GM20000 (cell line): ENCODE measurements around the gene RARRES2.

ENCODE experiments used
- DNase-seq: peaks from one replicate; pipeline ENCODE4 v3.0.0; 2012; ENCODE audit warnings: low spot score
- CTCF ChIP-seq: IDR thresholded peaks from 2 replicates; pipeline ENCODE4 v1.5.1; 2012; ENCODE audit warnings: mild to moderate bottlenecking, control low read depth; ENCODE audit errors: extremely low read depth, missing control alignments

The RARRES2 gene

GRCh38 chr7:150336746-150337145, 4.7 kb downstream of the RARRES2 start:
- DNase-seq: no peak
- TF ChIP-seq CTCF: no peak

GRCh38 chr7:150335774-150336112, 5.7 kb downstream of the RARRES2 start:
- no peak for TF ChIP-seq CTCF
- no peak for DNase-seq

GRCh38 chr7:150335108-150335773, 6.2 kb downstream of the RARRES2 start:
- no peak for DNase-seq
- no peak for TF ChIP-seq CTCF

DNA sequence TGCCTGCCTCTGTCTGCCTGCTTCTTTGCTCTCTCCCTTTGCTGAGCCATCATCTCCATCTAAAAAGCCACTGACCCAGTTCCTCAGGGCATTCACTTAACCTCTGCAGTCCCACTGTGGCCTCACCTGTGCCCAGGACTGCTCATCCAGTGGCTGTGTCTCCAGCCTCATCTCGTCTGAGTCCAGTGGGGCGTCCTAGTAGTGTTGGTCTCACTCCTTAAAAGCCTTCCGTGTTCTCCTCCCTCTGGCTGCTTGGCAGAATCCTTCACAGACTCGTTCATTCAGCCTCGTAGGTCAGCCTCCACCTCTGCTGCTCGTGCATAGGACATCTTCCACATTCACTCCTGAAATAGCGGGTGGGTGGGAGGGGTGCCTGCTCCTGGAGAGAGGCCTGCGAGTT, 7.3 kb downstream of the RARRES2 start:
- TF ChIP-seq CTCF: no peak
- no peak for DNase-seq

- DNase-seq: no peak
- no peak for TF ChIP-seq CTCF
Observed at GRCh38 chr7:150333659-150334058, 7.8 kb downstream of the RARRES2 start.

DNA sequence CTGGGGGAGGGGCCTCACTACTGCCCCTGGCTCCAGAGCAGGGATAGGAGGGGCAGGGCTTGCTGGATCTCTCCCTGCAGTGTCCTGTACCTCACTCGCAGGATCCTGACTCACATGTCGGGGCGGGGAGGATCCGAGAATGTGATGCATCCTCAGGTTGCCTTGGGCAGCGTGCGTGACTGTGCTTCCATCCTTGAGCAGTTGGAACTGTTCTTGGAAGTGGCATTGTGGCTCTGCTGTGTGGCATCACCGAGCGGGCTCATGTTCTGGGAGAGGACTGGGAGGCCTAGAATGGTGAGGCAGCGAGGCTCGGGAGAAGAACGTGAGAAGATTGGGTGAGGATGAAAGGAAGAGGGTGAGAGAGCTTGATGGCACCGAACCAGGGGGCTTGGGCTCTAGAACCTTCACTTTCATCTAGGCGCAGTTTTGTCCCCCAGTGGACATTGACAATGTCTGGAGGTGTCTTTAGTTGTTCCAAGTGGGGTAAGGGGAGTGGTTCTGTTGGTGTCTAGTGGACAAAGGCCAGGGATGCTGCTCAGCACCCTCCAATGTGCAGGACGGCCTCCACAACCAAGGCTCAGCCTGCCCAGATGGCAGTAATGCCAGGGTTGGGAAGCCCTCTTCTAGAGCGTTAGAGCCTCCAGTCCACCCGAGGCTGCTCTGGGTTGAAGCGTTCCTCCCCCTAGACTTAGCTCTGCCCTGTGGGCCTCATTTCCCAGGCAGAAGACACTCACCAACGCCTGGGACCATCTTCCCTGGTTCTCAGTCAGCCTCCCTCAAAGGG, 8.4 kb downstream of the RARRES2 start:
- no peak for TF ChIP-seq CTCF
- no peak for DNase-seq

DNA sequence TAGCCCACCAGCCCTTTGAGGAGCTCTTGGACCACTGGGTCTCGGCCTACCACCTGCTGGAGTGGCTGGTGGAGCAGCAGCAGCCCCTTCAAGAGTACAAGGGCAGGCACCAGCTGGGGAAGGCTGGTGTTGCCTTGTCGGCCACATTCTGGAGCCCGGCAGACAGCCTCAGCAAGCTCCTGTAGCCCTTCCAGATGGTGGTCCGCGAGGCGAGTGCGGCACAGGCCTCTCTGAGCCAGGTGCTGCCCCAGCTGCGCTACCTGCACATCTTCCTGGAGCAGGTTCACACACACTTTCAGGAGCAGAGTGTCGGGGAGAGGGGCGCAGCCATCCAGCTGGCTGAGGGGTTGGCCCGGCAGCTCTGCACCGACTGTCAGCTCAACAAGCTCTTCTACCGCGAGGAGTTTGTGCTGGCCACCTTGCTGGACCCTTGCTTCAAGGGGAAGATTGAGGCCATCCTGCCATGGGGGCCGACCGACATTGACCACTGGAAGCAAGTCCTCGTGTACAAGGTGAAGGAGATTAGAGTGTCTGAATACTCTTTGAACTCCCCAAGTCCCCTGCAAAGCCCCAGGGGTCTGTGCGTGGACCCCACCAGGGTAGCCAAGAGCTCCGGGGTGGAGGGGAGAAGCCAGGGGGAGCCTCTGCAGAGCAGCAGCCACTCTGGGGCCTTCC, 11.1 kb downstream of the RARRES2 start:
- TF ChIP-seq CTCF: no peak
- no peak for DNase-seq
